Vagina (tissue), 2 donors: ENCODE measurements around the gene TTC28.

Source experiments
- POLR2A ChIP-seq, 2 donors: fragments of 450-650 bp; IDR thresholded peaks; one replicate each; pipeline ENCODE4 v1.6.1; 2017; ENCODE audit warnings: antibody characterized with exemption in 2 of 2, mild to moderate bottlenecking in 2 of 2, moderate library complexity in 2 of 2
- POLR2AphosphoS5 ChIP-seq, 2 donors: sonication (generic); formaldehyde crosslinking; IDR thresholded peaks; one replicate each; pipeline ENCODE4 v1.9.0; 2017; ENCODE audit warnings: antibody characterized with exemption in 2 of 2, mild to moderate bottlenecking in 2 of 2, low read depth in 1 of 2; ENCODE audit not compliant: insufficient read depth in 1 of 2
- TF ChIP-seq, protein P1 (sequence below), 3 experiments: fragments of 450-650 bp in 2 of 3; fragments of 200-600 bp in 1 of 3; sonication (generic) in 1 of 3; IDR thresholded peaks; one replicate each; pipeline ENCODE4 v1.5.1; 2017 to 2019; ENCODE audit warnings: antibody characterized with exemption in 3 of 3, mild to moderate bottlenecking in 2 of 3, moderate library complexity in 2 of 3

DNA sequence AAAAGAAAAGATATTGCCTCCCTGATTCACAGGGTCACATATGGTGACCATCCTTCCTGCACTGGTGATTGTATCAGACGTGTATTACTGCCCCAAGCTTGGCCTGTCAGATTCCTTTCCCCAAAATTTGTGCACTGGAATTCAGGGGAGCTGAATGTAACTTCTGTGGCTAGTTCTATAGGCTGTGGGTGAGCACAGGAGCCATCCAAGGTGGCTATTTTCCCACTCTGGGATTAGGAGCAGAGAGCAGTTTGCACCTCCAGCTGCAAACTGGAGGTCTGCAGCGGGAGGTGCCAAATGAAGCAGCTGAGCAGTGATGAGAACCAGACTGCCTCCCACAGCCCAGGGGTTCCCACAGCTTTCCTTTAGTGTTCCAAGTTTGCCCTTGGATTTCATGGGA lies 636.4 kb downstream of the TTC28 start:
- TF ChIP-seq POLR2AphosphoS5 (IDR thresholded peaks at IDR 0.05; ENCODE audit: insufficient read depth in 1 of 2, low read depth in 1 of 2): no peak
- TF ChIP-seq, protein P1, sequence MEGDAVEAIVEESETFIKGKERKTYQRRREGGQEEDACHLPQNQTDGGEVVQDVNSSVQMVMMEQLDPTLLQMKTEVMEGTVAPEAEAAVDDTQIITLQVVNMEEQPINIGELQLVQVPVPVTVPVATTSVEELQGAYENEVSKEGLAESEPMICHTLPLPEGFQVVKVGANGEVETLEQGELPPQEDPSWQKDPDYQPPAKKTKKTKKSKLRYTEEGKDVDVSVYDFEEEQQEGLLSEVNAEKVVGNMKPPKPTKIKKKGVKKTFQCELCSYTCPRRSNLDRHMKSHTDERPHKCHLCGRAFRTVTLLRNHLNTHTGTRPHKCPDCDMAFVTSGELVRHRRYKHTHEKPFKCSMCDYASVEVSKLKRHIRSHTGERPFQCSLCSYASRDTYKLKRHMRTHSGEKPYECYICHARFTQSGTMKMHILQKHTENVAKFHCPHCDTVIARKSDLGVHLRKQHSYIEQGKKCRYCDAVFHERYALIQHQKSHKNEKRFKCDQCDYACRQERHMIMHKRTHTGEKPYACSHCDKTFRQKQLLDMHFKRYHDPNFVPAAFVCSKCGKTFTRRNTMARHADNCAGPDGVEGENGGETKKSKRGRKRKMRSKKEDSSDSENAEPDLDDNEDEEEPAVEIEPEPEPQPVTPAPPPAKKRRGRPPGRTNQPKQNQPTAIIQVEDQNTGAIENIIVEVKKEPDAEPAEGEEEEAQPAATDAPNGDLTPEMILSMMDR (IDR thresholded peaks at IDR 0.05): no peak
- no peak for TF ChIP-seq POLR2A (IDR thresholded peaks at IDR 0.05)
